EH (cell line): ENCODE data around the gene PLD1.
"Not testable (repeated sequence)": the region's sequence is repeated elsewhere in the genome, so short reads cannot be mapped to it uniquely, and the experiment has no call there.

Source experiments
- DNase-seq: peaks from one replicate; pipeline ENCODE4 v3.0.0-alpha.2; 2015; ENCODE audit warnings: low read depth

Gene PLD1

DNA sequence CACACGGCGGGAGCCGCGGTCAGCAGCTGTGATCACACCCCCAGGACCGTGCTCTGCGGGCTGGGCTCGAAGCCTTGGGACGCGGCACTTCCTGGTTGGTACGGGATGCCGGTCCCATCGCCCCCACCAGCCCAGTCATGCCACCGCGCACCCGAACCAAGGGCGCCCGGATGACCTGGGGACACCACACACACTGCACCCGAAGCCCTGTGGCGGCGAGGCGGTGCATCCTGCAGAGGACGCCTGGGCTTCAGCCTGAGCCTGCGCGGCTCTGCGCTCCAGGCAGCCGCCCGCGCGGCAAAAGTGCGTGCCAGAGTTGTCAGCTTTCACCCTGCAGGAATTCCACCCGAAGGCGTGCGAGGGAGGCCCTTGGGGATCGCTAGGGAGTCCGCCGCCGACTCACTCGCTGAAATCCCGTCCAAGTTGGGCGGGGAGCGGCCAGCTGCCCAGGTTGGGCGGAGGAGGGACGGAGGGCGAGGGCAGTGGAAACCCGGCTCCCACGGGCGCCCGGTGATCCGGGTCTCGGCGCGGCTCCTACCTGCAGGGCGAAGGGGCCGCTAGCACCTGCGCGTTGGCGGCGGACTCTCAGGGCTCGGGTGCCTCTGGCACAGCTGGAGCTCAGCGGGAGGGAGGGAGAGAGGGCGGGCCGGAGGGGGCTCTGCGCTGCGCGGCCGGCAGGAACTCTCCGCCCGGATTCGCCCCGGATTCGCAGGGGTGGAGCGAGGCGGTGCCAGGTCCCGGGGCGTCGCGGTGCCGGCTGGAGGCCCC lies at the start of gene PLD1:
Gene PLD1 (minus strand): TSS at position 623 of the 768 bp plus-strand sequence. CDS start 72,432 bp downstream, outside the sequence.
- DNase-seq: peak; percentile 96

DNA sequence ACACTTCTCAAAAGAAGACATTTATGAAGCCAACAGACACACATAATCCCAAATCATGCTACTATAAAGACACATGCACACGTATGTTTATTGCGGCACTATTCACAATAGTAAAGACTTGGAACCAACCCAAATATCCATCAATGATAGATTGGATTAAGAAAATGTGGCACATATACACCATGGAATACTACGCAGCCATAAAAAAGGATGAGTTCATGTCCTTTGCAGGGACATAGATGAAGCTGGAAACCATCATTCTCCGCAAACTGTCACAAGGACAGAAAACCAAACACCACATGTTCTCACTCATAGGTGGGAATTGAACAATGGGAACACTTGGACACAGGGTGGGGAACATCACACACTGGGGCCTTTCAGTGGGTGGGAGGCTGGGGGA lies 48.5 kb upstream of the PLD1 start:
- DNase-seq: not testable (repeated sequence)

- DNase-seq: no peak
Observed at GRCh38 chr3:171854649-171855305, 44.5 kb upstream of the PLD1 start.

DNA sequence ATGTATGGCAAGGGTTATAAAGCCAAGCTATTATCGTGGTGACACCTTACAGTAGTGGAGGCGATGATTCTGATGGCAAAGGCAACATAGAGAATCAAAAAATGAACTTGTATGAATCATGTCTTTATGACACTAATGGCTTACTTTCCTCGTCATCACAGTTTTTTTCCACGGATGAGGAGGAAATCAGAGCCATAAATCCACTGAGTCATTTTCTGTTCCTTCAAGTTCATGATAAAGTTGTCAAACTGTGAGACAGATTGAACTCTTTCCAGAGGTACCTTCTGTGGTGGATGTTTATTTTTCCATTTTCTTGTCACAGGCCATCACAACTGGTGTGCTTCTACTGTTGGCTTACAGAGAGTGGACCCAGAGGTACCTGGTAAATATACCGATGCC lies 41.4 kb upstream of the PLD1 start:
- peak; percentile 39 for DNase-seq

GRCh38 chr3:171850960-171851659 lies 40.8 kb upstream of the PLD1 start:
- no peak for DNase-seq

DNA sequence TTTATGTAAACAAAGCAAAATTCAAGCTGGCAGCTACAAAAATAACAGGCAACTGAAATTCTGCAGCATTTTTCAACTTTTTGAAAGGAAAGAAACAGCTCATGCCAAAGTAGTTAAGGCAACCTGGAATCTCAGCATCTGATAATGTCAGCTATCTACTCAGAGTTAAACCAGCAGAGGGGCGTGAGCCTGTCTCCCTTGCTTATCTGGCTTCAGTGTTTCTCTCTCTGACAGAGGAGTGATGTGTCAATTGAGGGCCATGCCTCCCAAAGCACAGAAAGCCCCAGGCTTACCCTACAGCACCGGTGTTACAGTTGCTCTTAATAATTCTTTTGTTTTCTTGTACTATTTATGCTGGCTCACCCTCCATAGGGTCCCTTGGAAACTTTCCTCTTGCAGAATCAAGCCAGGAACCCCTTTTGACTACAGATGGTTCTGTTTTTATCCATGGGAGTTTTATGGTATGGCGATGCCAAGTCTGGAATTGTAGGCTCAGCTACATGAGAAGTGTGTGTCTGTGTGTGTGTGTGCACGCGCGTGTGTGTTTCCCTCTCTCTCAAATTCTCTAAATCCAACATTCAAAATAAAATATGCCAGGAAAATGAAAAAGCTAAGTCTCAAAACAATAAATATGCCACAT lies 40.2 kb upstream of the PLD1 start:
- no peak for DNase-seq

GRCh38 chr3:171849617-171850319 lies 39.5 kb upstream of the PLD1 start:
- no peak for DNase-seq

DNA sequence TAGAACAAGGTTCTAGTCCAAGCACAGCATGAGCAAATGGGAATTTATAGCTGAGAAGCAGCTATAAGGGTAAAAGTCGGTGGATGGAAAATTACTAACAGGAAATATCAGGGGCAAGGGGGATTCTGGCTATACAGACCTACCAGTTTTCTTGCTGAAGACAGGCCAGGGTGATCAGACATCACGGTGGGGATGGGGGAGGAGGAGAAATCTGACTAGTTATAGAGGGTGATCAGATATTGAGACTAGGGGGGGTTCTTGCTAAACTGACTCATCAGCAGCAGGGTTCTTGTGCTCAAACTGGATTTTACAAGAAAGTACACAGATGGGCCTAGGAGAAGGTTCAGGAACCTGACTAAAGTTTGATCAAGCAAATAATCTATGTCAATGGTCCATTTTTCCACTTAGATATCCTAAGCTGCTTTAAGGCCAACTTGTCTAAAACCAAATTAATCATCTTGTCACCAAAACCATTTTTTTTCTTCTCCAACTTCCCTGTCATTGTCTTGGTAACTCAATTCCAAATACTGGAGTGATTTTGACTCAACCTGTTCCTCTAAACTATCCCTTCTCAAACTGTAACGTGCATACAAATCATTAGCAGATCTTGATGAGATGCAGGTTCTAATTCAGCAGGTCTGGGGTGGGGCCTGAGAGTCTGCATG lies 37.4 kb upstream of the PLD1 start:
- DNase-seq: no peak

DNA sequence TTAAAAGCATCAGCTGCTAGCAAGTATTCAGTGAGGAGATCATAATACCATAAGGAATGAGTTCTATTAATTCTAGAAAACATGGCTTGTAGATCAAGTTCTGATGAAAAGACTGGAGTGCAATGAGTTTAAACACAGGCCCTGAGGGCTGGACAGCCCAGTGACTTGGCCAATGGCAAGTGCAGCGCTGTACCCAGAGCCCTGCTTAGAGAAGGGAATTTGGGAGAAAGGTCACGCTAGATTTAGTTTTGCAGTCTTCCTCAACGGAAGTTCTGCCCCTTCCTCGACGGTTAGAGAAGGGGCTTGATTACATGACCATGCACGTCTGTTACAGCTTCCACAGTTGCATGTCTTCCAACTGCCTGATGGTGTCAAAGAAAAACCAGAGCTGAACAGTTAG lies 36.9 kb upstream of the PLD1 start:
- no peak for DNase-seq

- DNase-seq: peak; percentile 45
Observed at GRCh38 chr3:171846597-171846996, 36.3 kb upstream of the PLD1 start.

- no peak for DNase-seq
Observed at GRCh38 chr3:171845481-171846284, 35.4 kb upstream of the PLD1 start.

- DNase-seq: no peak
Observed at GRCh38 chr3:171844873-171845272, 34.6 kb upstream of the PLD1 start.

DNA sequence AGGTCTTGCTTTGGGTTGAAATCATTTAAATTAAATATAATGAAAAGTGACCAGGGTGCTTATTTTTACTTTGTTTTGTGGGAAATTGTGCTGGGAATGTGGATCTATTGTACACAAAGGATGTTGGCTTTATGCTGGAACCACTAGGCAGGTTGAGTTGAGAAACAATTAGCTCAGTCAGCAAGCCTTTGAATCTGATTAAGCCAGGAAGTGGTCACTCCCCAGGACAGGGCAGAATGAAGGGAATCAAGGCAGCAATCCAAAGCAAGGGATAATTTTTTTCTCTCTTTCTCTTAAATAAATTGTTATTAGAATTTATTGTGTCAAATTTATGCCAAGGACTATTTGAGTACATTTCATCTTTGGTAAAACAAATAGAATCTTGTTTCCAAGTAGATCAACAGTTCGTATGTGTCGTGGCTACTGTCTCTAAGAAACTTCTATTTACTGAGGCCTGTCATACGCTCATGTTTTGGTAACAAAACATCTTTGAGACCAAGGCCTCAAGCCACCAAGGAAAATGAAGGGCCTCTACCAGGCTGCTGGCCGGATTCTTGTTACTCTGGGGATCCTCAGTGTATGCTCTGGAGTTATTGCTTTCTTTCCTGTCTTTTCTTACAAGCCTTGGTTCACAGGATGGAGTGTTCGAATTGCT lies 32.7 kb upstream of the PLD1 start, which contains the start of gene TMEM212:
Gene TMEM212 (plus strand): TSS at position 486 of the 655 bp plus-strand sequence. CDS start 35 bp downstream, at position 521.
- DNase-seq: peak; percentile 51

DNA sequence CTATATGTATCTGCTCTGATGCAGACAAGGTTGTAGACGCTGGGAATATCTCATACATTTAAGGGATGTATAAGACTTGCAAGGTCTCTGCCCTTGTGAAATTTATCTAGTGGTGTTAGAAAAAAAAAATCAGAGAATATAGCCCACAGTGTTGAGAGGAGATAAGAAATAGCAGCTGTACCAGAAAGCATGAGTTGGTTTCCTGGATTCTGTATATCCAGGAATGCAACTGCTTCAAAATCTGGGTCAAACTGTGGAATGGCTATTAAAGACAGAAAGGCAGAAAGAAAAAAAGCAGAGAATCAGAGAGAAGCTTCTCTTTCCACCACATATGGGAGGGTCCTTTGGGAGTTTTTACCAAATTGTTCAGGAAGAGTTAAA lies 31.3 kb upstream of the PLD1 start:
- peak; percentile 45 for DNase-seq

- no peak for DNase-seq
Observed at GRCh38 chr3:171840811-171841619, 30.7 kb upstream of the PLD1 start.

DNA sequence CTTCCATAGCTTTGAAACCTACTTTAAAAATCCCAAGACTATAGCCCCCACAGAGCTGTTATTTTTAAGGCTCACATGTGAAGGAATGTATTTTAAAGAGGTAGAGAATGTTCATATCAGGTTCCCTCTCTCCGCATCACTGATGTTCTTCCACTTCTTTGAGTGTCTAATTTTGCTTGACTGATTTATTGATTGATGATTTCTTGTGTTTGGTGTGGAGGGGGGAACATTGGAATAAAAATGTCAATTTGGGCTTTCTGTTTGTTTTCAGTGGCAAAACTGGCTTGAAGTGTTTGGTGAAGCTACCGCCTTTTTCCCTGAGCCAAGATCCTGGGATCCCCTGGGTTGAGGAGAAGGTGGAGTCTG lies 30.1 kb upstream of the PLD1 start:
- no peak for DNase-seq

DNA sequence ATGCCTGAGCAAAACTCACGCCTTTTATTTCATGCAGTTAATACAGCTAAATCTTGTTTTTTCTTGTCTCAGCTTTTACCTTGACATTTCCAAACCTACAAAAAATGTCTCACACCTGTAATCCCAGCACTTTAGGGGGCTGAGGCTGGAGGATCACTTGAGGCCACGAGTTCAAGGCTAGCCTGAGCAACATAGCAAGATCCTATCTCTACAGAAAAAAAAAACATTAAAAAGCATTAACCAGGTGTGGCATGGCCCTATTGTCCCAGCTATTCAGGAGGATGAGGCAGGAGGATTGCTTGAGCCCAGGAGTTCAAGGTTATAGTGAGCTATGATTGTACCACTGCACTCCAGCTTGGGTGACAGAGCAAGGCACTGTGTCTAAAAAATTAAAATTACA lies 29.0 kb upstream of the PLD1 start:
- DNase-seq: no peak

- peak; percentile 84 for DNase-seq
Observed at GRCh38 chr3:171838218-171838720, 28.0 kb upstream of the PLD1 start.

DNA sequence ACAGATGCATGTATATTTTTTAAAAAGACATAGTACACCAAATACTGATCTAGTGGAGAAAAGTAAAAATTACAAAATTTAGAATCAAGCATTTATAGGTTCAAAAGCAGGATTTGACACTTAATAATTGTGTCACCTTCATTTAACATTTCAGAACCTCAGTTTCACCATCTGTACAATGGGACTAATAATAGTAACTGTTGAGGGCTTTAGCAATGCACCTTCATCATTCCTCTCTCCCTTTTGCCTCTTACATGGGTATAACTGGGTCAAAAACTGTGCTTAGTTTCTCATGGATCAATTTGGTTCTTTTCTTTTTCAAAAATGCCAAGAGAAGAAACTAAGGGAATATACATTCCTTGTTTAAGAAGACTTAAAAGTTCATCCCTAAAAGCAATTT lies 27.4 kb upstream of the PLD1 start:
- DNase-seq: no peak
